ENCODE results near the gene MAN2B2. TPM values are rescaled to one million over a fixed set of nuclear protein-coding genes. Genes with fewer than 3 reads are reported as not detected.

MAN2B2 gene
- total and polyA plus RNA-seq, 4 experiments from 2014 or later: 11.2 to 53.2 (median 41.0) TPM

- DNase-seq: no peak
- Mint-ChIP-seq H3K4me3 (peak overlapping the region in 1 of 8 donors; percentile 59), H3K9me3 (peaks cover 0 to 5% (median 0%) of the 10 kb centered on the region in 8 donors), H3K27me3 (peaks cover 18 to 22% of the 10 kb centered on the region in 2 donors), H3K27ac (no peak overlapping the region), H3K36me3 (no peaks in the 10 kb centered on the region), H3K4me1 (peaks cover 0 to 12% (median 3%) of the 10 kb centered on the region in 4 donors)
- CTCF ChIA-PET (ENCODE audit: partially characterized antibody): no interaction called here
- H3K4me3 ChIP-seq (ENCODE audit: low read length in 2 of 2): no peak overlapping the region
- POLR2A ChIA-PET (ENCODE audit: partially characterized antibody): no interaction called here
- H3K27me3 ChIP-seq (ENCODE audit: insufficient read depth, low read length): peaks cover 4% of the 10 kb centered on the region
- H3K36me3 ChIP-seq (ENCODE audit: insufficient read depth, low read length): no peaks in the 10 kb centered on the region
- H3K27ac ChIP-seq (ENCODE audit: low read depth, low read length): no peak overlapping the region
- H3K4me1 ChIP-seq (ENCODE audit: insufficient read depth, low read length): peaks cover 13% of the 10 kb centered on the region
- intact Hi-C loops (cut with micrococcal nuclease): no loop called here
- H3K9me3 ChIP-seq (ENCODE audit: control insufficient read depth in 1 of 2, low read length in 2 of 2): no peaks in the 10 kb centered on the region
Measured at GRCh38 chr4:6567218-6567617, 7.8 kb upstream of the MAN2B2 start.

- DNase-seq: no peak
- Mint-ChIP-seq H3K4me3 (no peak overlapping the region), H3K4me1 (peaks cover 0 to 12% (median 0%) of the 10 kb centered on the region in 4 donors), H3K27ac (no peak overlapping the region), H3K36me3 (no peaks in the 10 kb centered on the region), H3K27me3 (peaks cover 12 to 17% of the 10 kb centered on the region in 2 donors), H3K9me3 (peaks cover 0 to 5% (median 0%) of the 10 kb centered on the region in 8 donors)
- intact Hi-C loops (cut with micrococcal nuclease): no loop called here
- POLR2A ChIA-PET (ENCODE audit: partially characterized antibody): no interaction called here
- Histone ChIP-seq H3K9me3 (ENCODE audit: control insufficient read depth in 1 of 2, low read length in 2 of 2) (no peaks in the 10 kb centered on the region), H3K4me1 (ENCODE audit: insufficient read depth, low read length) (peaks cover 5% of the 10 kb centered on the region), H3K4me3 (ENCODE audit: low read length in 2 of 2) (no peak overlapping the region), H3K36me3 (ENCODE audit: insufficient read depth, low read length) (no peaks in the 10 kb centered on the region), H3K27me3 (ENCODE audit: insufficient read depth, low read length) (no peaks in the 10 kb centered on the region), H3K27ac (ENCODE audit: low read depth, low read length) (no peak overlapping the region)
- CTCF ChIA-PET (ENCODE audit: partially characterized antibody): no interaction called here
Measured at GRCh38 chr4:6568148-6568547, 6.8 kb upstream of the MAN2B2 start.

- no peak for DNase-seq
- Histone ChIP-seq H3K4me1 (ENCODE audit: insufficient read depth, low read length) (peaks cover 5% of the 10 kb centered on the region), H3K4me3 (ENCODE audit: low read length in 2 of 2) (no peak overlapping the region), H3K9me3 (ENCODE audit: control insufficient read depth in 1 of 2, low read length in 2 of 2) (no peaks in the 10 kb centered on the region), H3K27me3 (ENCODE audit: insufficient read depth, low read length) (no peaks in the 10 kb centered on the region), H3K27ac (ENCODE audit: low read depth, low read length) (no peak overlapping the region), H3K36me3 (ENCODE audit: insufficient read depth, low read length) (no peaks in the 10 kb centered on the region)
- Mint-ChIP-seq H3K4me1 (peaks cover 0 to 13% (median 0%) of the 10 kb centered on the region in 4 donors), H3K27me3 (peaks cover 12 to 17% of the 10 kb centered on the region in 2 donors), H3K36me3 (no peaks in the 10 kb centered on the region), H3K27ac (peak overlapping the region in 1 of 7 donors; percentile 21), H3K4me3 (no peak overlapping the region), H3K9me3 (peaks cover 0 to 5% (median 0%) of the 10 kb centered on the region in 8 donors)
- POLR2A ChIA-PET (ENCODE audit: partially characterized antibody): no interaction called here
- intact Hi-C loops (cut with micrococcal nuclease): no loop called here
- CTCF ChIA-PET (ENCODE audit: partially characterized antibody): no interaction called here
Measured at GRCh38 chr4:6568689-6569332, 6.2 kb upstream of the MAN2B2 start.

GRCh38 chr4:6571608-6572007, 3.4 kb upstream of the MAN2B2 start:
- Mint-ChIP-seq H3K4me1 (peaks cover 2 to 20% (median 7%) of the 10 kb centered on the region in 4 donors), H3K27me3 (peaks cover 3 to 4% of the 10 kb centered on the region in 2 donors), H3K27ac (peak overlapping the region in 1 of 7 donors; percentile 22), H3K36me3 (peaks cover 0 to 2% of the 10 kb centered on the region in 2 donors), H3K4me3 (peak overlapping the region in 1 of 8 donors; percentile 15), H3K9me3 (peaks cover 0 to 4% (median 0%) of the 10 kb centered on the region in 8 donors)
- no peak overlapping the region for H3K27ac ChIP-seq (ENCODE audit: low read depth, low read length)
- POLR2A ChIA-PET (ENCODE audit: partially characterized antibody): no interaction called here
- peaks cover under 1% of the 10 kb centered on the region for H3K36me3 ChIP-seq (ENCODE audit: insufficient read depth, low read length)
- intact Hi-C loops (cut with micrococcal nuclease): no loop called here
- H3K4me3 ChIP-seq (ENCODE audit: low read length in 2 of 2): no peak overlapping the region
- no peaks in the 10 kb centered on the region for H3K27me3 ChIP-seq (ENCODE audit: insufficient read depth, low read length)
- peaks cover 22% of the 10 kb centered on the region for H3K4me1 ChIP-seq (ENCODE audit: insufficient read depth, low read length)
- no peak for DNase-seq
- CTCF ChIA-PET (ENCODE audit: partially characterized antibody): interaction anchor here (2.2 kb wide), 1 partner anchor 302 kb away, joined by 10 read pairs; no protein-coding TSS in a partner anchor
- H3K9me3 ChIP-seq (ENCODE audit: control insufficient read depth in 1 of 2, low read length in 2 of 2): no peaks in the 10 kb centered on the region

- Histone ChIP-seq H3K27me3 (ENCODE audit: insufficient read depth, low read length) (no peaks in the 10 kb centered on the region), H3K27ac (ENCODE audit: low read depth, low read length) (no peak overlapping the region), H3K36me3 (ENCODE audit: insufficient read depth, low read length) (peaks cover 12% of the 10 kb centered on the region), H3K4me1 (ENCODE audit: insufficient read depth, low read length) (peaks cover 26% of the 10 kb centered on the region), H3K4me3 (ENCODE audit: low read length in 2 of 2) (no peak overlapping the region), H3K9me3 (ENCODE audit: control insufficient read depth in 1 of 2, low read length in 2 of 2) (no peaks in the 10 kb centered on the region)
- peaks cover 15 to 18% of the 10 kb centered on the region in 2 donors for H3K36me3 Mint-ChIP-seq
- intact Hi-C loops (cut with micrococcal nuclease): no loop called here
- H3K27me3 Mint-ChIP-seq: no peaks in the 10 kb centered on the region
- peak overlapping the region in 7 of 8 donors; percentile 88 to 95 (median 90) for H3K4me3 Mint-ChIP-seq
- no peak for DNase-seq
- ChIA-PET CTCF (ENCODE audit: partially characterized antibody) (interaction anchor here (1.0 to 2.2 kb wide), 4 partner anchors 23 to 300 kb away, joined by 3 to 10 read pairs (median 4); no protein-coding TSS in a partner anchor), POLR2A (ENCODE audit: partially characterized antibody) (interaction anchor here (2.2 to 2.6 kb wide), 2 partner anchors 67 to 100 kb away, joined by 15 to 21 read pairs; partner anchors contain the start of gene MRFAP1)
- H3K9me3 Mint-ChIP-seq: peaks cover 0 to 4% (median 0%) of the 10 kb centered on the region in 8 donors
- peak overlapping the region in 1 of 7 donors; percentile 3 for H3K27ac Mint-ChIP-seq
- peaks cover 3 to 27% (median 11%) of the 10 kb centered on the region in 4 donors for H3K4me1 Mint-ChIP-seq
Measured at GRCh38 chr4:6573551-6573950, 1.4 kb upstream of the MAN2B2 start.

- H3K36me3 Mint-ChIP-seq: peaks cover 15 to 23% of the 10 kb centered on the region in 2 donors
- intact Hi-C loops (cut with micrococcal nuclease): no loop called here
- H3K4me3 Mint-ChIP-seq: peak overlapping the region; percentile 88 to 95 (median 90)
- peaks cover 0 to 4% (median 0%) of the 10 kb centered on the region in 8 donors for H3K9me3 Mint-ChIP-seq
- ChIA-PET POLR2A (ENCODE audit: partially characterized antibody) (interaction anchor here (0.7 to 2.6 kb wide), 10 partner anchors 12 to 493 kb away, joined by 3 to 21 read pairs (median 3); partner anchors contain the start of genes GRPEL1, MRFAP1 and S100P), CTCF (ENCODE audit: partially characterized antibody) (interaction anchor here (0.9 to 2.2 kb wide), 6 partner anchors 16 to 493 kb away, joined by 3 to 10 read pairs (median 6); no protein-coding TSS in a partner anchor)
- H3K9me3 ChIP-seq (ENCODE audit: control insufficient read depth in 1 of 2, low read length in 2 of 2): no peaks in the 10 kb centered on the region
- H3K4me1 ChIP-seq (ENCODE audit: insufficient read depth, low read length): peaks cover 26% of the 10 kb centered on the region
- DNase-seq: no peak
- no peaks in the 10 kb centered on the region for H3K27me3 ChIP-seq (ENCODE audit: insufficient read depth, low read length)
- H3K27me3 Mint-ChIP-seq: no peaks in the 10 kb centered on the region
- H3K4me3 ChIP-seq (ENCODE audit: low read length in 2 of 2): peak overlapping the region; percentile 84 to 97
- H3K27ac ChIP-seq (ENCODE audit: low read depth, low read length): peak overlapping the region; percentile 77
- peaks cover 5 to 27% (median 11%) of the 10 kb centered on the region in 4 donors for H3K4me1 Mint-ChIP-seq
- H3K36me3 ChIP-seq (ENCODE audit: insufficient read depth, low read length): peaks cover 15% of the 10 kb centered on the region
- peak overlapping the region; percentile 13 to 91 (median 87) for H3K27ac Mint-ChIP-seq
Measured at GRCh38 chr4:6573986-6574746, 823 bp upstream of the MAN2B2 start.

Data from CD4-positive, alpha-beta memory T cell (primary cell).